Activated T-helper 2 cell treated with anti-CD3 and anti-CD28 coated beads, Interferon-gamma antibody, Interleukin-2, Interleukin-4, amounts not matched to agents 10 μg/mL and 5 μg/mL and 100 μg/mL, durations not matched to agents 14 hours and 24 hours and 36 hours (primary cell): ENCODE results near the gene GC. TPM values are rescaled to one million over a fixed set of nuclear protein-coding genes. Genes with fewer than 3 reads are reported as not detected.

Experiments
- DNase-seq: peaks from one replicate; pipeline ENCODE4 v3.0.0; 2021; ENCODE audit warnings: low spot score
- H3K27ac Mint-ChIP-seq: one replicate; pipeline ENCODE4 v1.8.0; 2021; ENCODE audit warnings: mixed read lengths
- H3K27me3 Mint-ChIP-seq: one replicate; pipeline ENCODE4 v1.8.0; 2021; ENCODE audit warnings: low read depth, mixed read lengths
- H3K36me3 Mint-ChIP-seq: one replicate; pipeline ENCODE4 v1.8.0; 2021; ENCODE audit warnings: low read depth, mixed read lengths
- H3K4me1 Mint-ChIP-seq: one replicate; pipeline ENCODE4 v1.8.0; 2021; ENCODE audit warnings: low read depth, mixed read lengths
- H3K4me3 Mint-ChIP-seq: one replicate; pipeline ENCODE4 v1.8.0; 2021; ENCODE audit warnings: low read depth, mild to moderate bottlenecking, moderate library complexity, mixed read lengths
- H3K9me3 Mint-ChIP-seq: one replicate; pipeline ENCODE4 v1.8.0; 2021; ENCODE audit warnings: mixed read lengths
- intact Hi-C: fragments of 100-400 bp; cut with micrococcal nuclease; formaldehyde crosslinking; loops from one replicate; pipeline ENCODE4 v1.15.1; 2023
- total RNA-seq: library from RNA; stranded (reverse); gene quantifications from 2 replicates; pipeline ENCODE4 v1.2.3, GENCODE V29; 2022

GC gene
- total RNA-seq, 1 donor from 2014 or later, result not detected

- H3K36me3 Mint-ChIP-seq, result no peaks in the 10 kb centered on the region
- H3K27me3 Mint-ChIP-seq, result no peaks in the 10 kb centered on the region
- H3K4me1 Mint-ChIP-seq, result no peaks in the 10 kb centered on the region
- no peak overlapping the region for H3K27ac Mint-ChIP-seq
- intact Hi-C loops, result no loop called here
- no peaks in the 10 kb centered on the region for H3K9me3 Mint-ChIP-seq
- H3K4me3 Mint-ChIP-seq, result no peak overlapping the region
- DNase-seq, result no peak
Measured at GRCh38 chr4:71784569-71785197, 804 bp upstream of the GC start.

- Mint-ChIP-seq H3K27me3 (no peaks in the 10 kb centered on the region), H3K36me3 (no peaks in the 10 kb centered on the region), H3K9me3 (no peaks in the 10 kb centered on the region), H3K4me3 (no peak overlapping the region), H3K4me1 (no peaks in the 10 kb centered on the region), H3K27ac (no peak overlapping the region)
- DNase-seq, result no peak
- intact Hi-C loops, result no loop called here
Measured at GRCh38 chr4:71777891-71778290, 6.0 kb downstream of the GC start.

GRCh38 chr4:71775449-71775848 is 8.4 kb downstream of the GC start:
- Mint-ChIP-seq H3K27ac (no peak overlapping the region), H3K9me3 (no peaks in the 10 kb centered on the region), H3K36me3 (no peaks in the 10 kb centered on the region), H3K4me3 (no peak overlapping the region), H3K27me3 (no peaks in the 10 kb centered on the region), H3K4me1 (no peaks in the 10 kb centered on the region)
- DNase-seq, result no peak
- intact Hi-C loops, result no loop called here

GRCh38 chr4:71774136-71774535 is 9.7 kb downstream of the GC start:
- H3K36me3 Mint-ChIP-seq, result no peaks in the 10 kb centered on the region
- no peaks in the 10 kb centered on the region for H3K9me3 Mint-ChIP-seq
- no peaks in the 10 kb centered on the region for H3K4me1 Mint-ChIP-seq
- DNase-seq, result no peak
- no peak overlapping the region for H3K27ac Mint-ChIP-seq
- no peak overlapping the region for H3K4me3 Mint-ChIP-seq
- no peaks in the 10 kb centered on the region for H3K27me3 Mint-ChIP-seq
- intact Hi-C loops, result no loop called here

- H3K4me1 Mint-ChIP-seq, result no peaks in the 10 kb centered on the region
- H3K9me3 Mint-ChIP-seq, result no peaks in the 10 kb centered on the region
- no peak overlapping the region for H3K27ac Mint-ChIP-seq
Measured at GRCh38 chr4:71773004-71773403, 10.9 kb downstream of the GC start.

GRCh38 chr4:71772592-71772991 is 11.3 kb downstream of the GC start:
- intact Hi-C loops, result no loop called here
- Mint-ChIP-seq H3K4me1 (no peaks in the 10 kb centered on the region), H3K4me3 (no peak overlapping the region), H3K27me3 (no peaks in the 10 kb centered on the region), H3K36me3 (no peaks in the 10 kb centered on the region), H3K9me3 (no peaks in the 10 kb centered on the region), H3K27ac (no peak overlapping the region)
- DNase-seq, result no peak

More at GRCh38 chr4:71773004-71773403, 10.9 kb downstream of the GC start:
- Mint-ChIP-seq H3K36me3 (no peaks in the 10 kb centered on the region), H3K27me3 (no peaks in the 10 kb centered on the region), H3K4me3 (no peak overlapping the region)
- no peak for DNase-seq
- intact Hi-C loops, result no loop called here

GRCh38 chr4:71771613-71772012 is 12.3 kb downstream of the GC start:
- Mint-ChIP-seq H3K27ac (no peak overlapping the region), H3K36me3 (no peaks in the 10 kb centered on the region), H3K27me3 (no peaks in the 10 kb centered on the region), H3K4me1 (no peaks in the 10 kb centered on the region), H3K9me3 (no peaks in the 10 kb centered on the region), H3K4me3 (no peak overlapping the region)
- intact Hi-C loops, result no loop called here
- no peak for DNase-seq

GRCh38 chr4:71769434-71769833 is 14.4 kb downstream of the GC start:
- no peak overlapping the region for H3K27ac Mint-ChIP-seq
- no peaks in the 10 kb centered on the region for H3K9me3 Mint-ChIP-seq
- intact Hi-C loops, result no loop called here
- no peak overlapping the region for H3K4me3 Mint-ChIP-seq
- no peak for DNase-seq
- H3K36me3 Mint-ChIP-seq, result no peaks in the 10 kb centered on the region
- H3K27me3 Mint-ChIP-seq, result no peaks in the 10 kb centered on the region
- H3K4me1 Mint-ChIP-seq, result no peaks in the 10 kb centered on the region

- Mint-ChIP-seq H3K9me3 (no peaks in the 10 kb centered on the region), H3K36me3 (no peaks in the 10 kb centered on the region), H3K27ac (no peak overlapping the region), H3K4me3 (no peak overlapping the region), H3K4me1 (no peaks in the 10 kb centered on the region), H3K27me3 (no peaks in the 10 kb centered on the region)
- intact Hi-C loops, result no loop called here
- no peak for DNase-seq
Measured at GRCh38 chr4:71768123-71768522, 15.8 kb downstream of the GC start.

GRCh38 chr4:71765821-71766383 is 18.0 kb downstream of the GC start:
- H3K36me3 Mint-ChIP-seq, result no peaks in the 10 kb centered on the region
- H3K4me3 Mint-ChIP-seq, result no peak overlapping the region
- intact Hi-C loops, result no loop called here
- H3K4me1 Mint-ChIP-seq, result no peaks in the 10 kb centered on the region
- no peak for DNase-seq
- no peaks in the 10 kb centered on the region for H3K27me3 Mint-ChIP-seq
- H3K27ac Mint-ChIP-seq, result no peak overlapping the region
- no peaks in the 10 kb centered on the region for H3K9me3 Mint-ChIP-seq

- Mint-ChIP-seq H3K9me3 (no peaks in the 10 kb centered on the region), H3K4me1 (no peaks in the 10 kb centered on the region), H3K27ac (no peak overlapping the region), H3K36me3 (no peaks in the 10 kb centered on the region), H3K4me3 (no peak overlapping the region), H3K27me3 (no peaks in the 10 kb centered on the region)
- DNase-seq, result no peak
- intact Hi-C loops, result no loop called here
Measured at GRCh38 chr4:71765350-71765749, 18.5 kb downstream of the GC start.

GRCh38 chr4:71752383-71753042 is 31.4 kb downstream of the GC start:
- no peaks in the 10 kb centered on the region for H3K27me3 Mint-ChIP-seq
- DNase-seq, result no peak
- no peaks in the 10 kb centered on the region for H3K9me3 Mint-ChIP-seq
- no peaks in the 10 kb centered on the region for H3K36me3 Mint-ChIP-seq
- H3K4me1 Mint-ChIP-seq, result no peaks in the 10 kb centered on the region
- H3K4me3 Mint-ChIP-seq, result no peak overlapping the region
- no peak overlapping the region for H3K27ac Mint-ChIP-seq
- intact Hi-C loops, result no loop called here

GRCh38 chr4:71749008-71749594 is 34.8 kb downstream of the GC start:
- Mint-ChIP-seq H3K9me3 (no peaks in the 10 kb centered on the region), H3K27ac (no peak overlapping the region), H3K36me3 (no peaks in the 10 kb centered on the region), H3K4me1 (no peaks in the 10 kb centered on the region), H3K27me3 (no peaks in the 10 kb centered on the region), H3K4me3 (no peak overlapping the region)
- intact Hi-C loops, result no loop called here
- DNase-seq, result no peak
